Mononuclear cell (primary cell): ENCODE data around the gene MGAT5. TPM values are rescaled to one million over a fixed set of nuclear protein-coding genes. Genes with fewer than 3 reads are reported as not detected.

Experiments used
- H3K27me3 ChIP-seq: 2 replicates; pipeline ENCODE4 v1.6.0; 2011; ENCODE audit warnings: low read length, control low read depth; ENCODE audit not compliant: insufficient read depth
- H3K4me1 ChIP-seq: 2 replicates; pipeline ENCODE4 v1.5.1; 2011; ENCODE audit warnings: mild to moderate bottlenecking, low read length, control low read depth; ENCODE audit not compliant: insufficient read depth
- H3K4me3 ChIP-seq: 2 replicates; pipeline ENCODE4 v1.5.1; 2011; ENCODE audit warnings: mild to moderate bottlenecking, low read length, moderate library complexity
- H3K9me3 ChIP-seq: 2 replicates; pipeline ENCODE4 v1.5.1; 2011; ENCODE audit warnings: low read depth, mild to moderate bottlenecking, control low read depth, low read length
- total RNA-seq: library from RNA; depleted of rRNA; stranded (reverse); fragments of >200 nt; gene quantifications from one replicate; pipeline ENCODE4 v1.2.3, GENCODE V29; 2012

The MGAT5 gene
- total RNA-seq, 1 donor: 41.3 TPM

DNA sequence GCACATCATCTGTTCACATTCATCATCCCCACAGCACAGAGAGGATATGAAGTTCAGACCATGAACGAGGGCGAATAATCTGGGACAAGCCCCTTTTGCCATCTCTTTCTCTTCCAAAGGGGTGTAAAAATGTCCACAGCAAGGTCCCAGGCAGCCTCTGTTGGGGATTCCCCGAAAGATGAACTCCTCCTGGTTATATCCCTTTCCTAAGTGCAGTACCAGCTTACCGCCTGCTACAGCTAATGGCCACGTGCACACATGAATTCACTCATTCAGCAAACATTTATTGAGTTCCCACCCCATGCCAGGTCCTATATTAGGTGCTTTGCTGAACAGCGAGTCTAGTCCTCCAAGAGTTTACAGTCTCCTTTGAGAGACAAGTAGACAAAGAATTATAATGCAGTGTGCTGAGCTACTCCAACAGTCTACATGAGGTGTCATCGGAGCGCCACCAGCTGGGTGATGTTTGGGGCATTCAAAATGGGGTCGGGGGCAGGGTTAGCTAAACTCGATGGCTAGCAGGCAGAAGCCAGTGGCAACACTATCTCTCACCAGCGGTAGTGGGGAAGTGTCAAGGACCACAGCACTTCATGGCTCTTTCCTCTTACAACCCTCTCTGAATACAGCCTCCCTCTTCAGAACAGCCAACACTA lies 236.0 kb downstream of the MGAT5 start:
- Histone ChIP-seq H3K4me1 (no peaks in the 10 kb centered on the region), H3K4me3 (no peak overlapping the region), H3K9me3 (no peaks in the 10 kb centered on the region), H3K27me3 (no peaks in the 10 kb centered on the region)

DNA sequence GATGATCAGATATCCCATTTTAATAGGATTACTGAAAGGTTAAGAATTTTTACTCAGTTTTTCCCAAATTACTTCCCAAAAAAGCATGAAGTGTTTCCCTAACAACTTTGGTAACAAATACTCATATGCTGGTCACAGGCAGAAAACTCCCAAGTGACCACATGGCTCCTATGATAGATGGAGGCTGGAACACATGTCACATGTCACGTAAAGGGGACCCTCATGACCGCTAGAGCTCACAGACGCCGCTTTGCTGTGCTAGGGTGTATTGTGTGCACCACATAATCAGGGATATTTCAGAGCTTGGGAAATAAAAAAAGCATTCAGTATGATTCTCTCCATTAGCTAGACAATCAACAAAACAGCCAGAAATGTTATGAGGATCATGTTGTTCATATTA lies 236.7 kb downstream of the MGAT5 start:
- no peaks in the 10 kb centered on the region for H3K4me1 ChIP-seq
- H3K4me3 ChIP-seq: no peak overlapping the region
- H3K27me3 ChIP-seq: no peaks in the 10 kb centered on the region
- no peaks in the 10 kb centered on the region for H3K9me3 ChIP-seq

DNA sequence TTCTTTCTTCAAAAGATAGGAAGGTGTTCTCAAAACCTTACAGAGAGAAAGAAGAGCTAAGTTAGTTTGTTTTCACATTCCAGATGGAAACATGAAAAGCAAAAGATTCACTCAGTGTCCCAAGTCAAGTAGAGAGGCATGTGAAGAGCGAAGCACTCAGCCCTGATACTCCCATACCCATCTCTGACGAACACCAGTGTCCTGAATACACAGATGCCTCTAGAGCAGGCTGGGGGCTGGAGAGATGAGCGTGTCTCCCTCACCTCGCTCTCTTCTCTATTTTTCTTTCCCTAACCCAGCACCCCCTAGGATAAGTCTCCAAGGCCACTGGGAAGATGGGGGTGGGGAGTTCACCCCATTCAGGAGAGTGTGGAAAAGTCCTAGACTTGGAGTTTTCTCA lies 237.2 kb downstream of the MGAT5 start:
- Histone ChIP-seq H3K4me1 (no peaks in the 10 kb centered on the region), H3K27me3 (no peaks in the 10 kb centered on the region), H3K9me3 (no peaks in the 10 kb centered on the region), H3K4me3 (no peak overlapping the region)

DNA sequence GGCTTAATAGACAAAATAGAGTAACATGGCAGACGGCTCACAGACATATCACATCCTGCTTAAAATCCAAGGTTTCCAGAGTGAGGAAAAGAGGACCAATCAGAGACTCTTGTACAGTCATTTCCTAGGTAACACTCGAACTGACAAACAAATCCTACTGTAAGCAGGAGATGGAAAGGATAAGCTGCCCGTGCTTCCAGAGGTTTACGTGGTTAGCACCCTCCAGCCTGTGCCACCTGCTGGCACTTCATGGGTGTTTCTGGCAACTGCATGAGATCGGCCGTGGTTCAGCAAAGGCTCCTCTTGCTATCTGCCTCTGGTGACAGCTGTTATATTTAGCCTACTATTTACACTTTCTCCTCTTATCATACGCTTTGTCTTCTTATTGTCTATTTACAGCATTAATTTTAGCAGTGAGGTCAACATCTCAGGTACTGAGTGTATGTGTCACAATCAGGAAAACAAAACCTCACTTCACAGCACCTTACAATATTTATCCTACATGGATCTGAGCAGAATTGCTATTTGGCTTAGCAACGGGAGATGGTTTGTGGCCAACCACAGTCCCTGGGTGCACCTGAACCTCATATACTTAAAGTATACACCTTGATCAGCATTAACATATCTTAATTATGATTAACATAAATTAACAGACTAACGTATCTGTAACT lies 238.0 kb downstream of the MGAT5 start:
- H3K4me3 ChIP-seq: no peak overlapping the region
- H3K9me3 ChIP-seq: no peaks in the 10 kb centered on the region
- no peaks in the 10 kb centered on the region for H3K27me3 ChIP-seq
- no peaks in the 10 kb centered on the region for H3K4me1 ChIP-seq

DNA sequence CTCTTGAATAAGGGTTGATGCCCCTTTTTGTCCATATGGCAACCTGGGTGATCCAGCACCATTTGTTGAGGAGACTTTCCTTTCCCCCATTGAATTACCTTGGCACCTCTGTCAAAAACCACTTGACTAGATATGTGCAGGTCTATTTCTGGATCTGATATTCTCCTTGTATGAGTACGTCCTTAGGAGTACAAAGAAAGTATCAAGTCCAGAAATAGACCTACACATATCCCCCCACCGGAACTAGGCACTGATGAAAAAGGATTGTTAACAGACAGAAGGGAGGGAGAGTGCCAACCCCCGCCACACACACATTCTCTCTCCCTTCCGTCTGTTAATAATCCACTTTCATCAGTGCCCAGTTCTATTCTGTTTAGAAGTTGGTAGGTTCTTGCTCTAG lies 239.9 kb downstream of the MGAT5 start:
- Histone ChIP-seq H3K4me1 (no peaks in the 10 kb centered on the region), H3K27me3 (no peaks in the 10 kb centered on the region), H3K9me3 (no peaks in the 10 kb centered on the region), H3K4me3 (no peak overlapping the region)

DNA sequence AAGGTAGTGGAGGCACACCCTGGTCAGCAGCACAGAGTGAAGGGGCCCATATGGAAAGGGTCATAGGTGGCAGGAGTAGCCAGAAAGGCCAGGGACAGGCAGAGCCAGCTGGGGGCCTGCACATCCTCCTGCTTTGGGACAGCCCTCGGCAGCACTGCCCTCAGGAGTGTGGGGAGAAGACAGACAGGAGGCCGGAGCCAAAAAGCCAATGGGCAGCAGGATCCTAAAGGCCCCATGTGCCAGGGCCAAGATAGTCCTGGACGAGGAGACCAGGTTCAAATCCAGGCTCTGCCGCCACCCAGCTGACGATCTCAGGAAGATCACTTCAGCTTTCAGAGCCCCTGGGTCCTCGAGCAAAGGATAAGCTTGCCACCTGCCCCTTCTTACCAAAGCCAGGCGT lies 244.8 kb downstream of the MGAT5 start:
- no peak overlapping the region for H3K4me3 ChIP-seq
- H3K4me1 ChIP-seq: no peaks in the 10 kb centered on the region
- no peaks in the 10 kb centered on the region for H3K9me3 ChIP-seq
- H3K27me3 ChIP-seq: no peaks in the 10 kb centered on the region

DNA sequence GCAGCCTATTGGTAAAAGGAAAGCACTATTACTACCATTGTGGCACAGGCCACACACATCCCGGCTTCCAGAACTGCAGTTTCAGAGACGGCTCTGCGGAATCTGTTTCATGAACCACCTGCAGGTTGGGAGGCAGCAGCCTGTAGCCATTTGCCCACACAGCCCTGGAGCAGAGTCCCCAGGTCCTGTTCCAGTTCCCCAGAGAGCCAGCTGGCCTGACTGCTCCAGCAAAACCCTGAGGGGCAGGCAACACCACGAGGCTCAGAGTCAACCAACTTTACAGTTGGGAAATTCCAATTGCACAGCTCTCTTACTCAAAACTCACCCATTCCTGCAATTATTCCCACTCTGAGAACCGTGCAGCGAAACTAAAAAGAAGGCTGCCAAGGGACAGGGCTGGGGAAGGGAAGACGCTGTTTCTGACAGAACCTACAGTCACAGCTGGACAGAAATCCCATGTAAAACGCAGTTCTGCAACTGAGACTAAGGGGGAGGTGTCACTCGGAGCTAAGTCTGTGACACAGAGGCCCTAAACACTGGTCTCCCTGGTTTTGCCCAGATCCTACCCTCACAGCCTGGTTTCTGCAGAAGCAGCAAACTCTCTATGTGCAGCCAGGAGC lies 245.5 kb downstream of the MGAT5 start:
- Histone ChIP-seq H3K27me3 (no peaks in the 10 kb centered on the region), H3K9me3 (no peaks in the 10 kb centered on the region), H3K4me1 (no peaks in the 10 kb centered on the region), H3K4me3 (no peak overlapping the region)

DNA sequence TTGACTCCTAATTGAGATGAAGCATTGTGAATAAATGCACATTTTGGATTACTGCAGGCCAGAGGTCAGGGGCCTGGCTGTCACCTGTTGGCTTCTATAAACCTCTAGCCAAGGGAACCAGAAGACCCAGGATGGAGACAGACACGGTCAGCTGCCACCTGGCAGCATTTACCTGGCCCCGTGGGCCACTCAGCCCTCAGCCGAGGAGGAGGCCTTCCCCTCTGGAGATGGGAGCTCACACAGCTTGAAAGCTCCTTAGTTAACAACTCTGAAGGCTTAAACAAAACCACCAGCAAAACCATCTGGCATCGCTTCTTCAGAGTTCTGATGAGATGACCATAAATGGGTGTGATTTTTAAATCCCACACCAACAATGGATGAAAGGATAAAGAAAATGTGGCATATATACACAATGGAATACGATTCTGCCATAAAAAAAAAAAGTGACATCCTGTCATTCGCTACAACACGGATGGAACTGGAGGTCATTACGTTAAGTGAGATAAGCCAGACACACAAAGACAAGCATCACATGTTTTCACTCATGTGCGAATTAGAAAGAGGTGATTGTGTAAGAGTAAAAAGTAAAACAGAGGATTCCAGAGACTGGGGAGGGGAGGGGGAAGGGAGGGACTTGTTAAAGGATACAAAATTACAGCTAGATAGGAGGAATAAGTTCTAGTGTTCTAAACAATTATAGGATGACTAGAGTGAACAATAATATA lies 246.5 kb downstream of the MGAT5 start:
- Histone ChIP-seq H3K9me3 (no peaks in the 10 kb centered on the region), H3K4me1 (no peaks in the 10 kb centered on the region), H3K4me3 (no peak overlapping the region), H3K27me3 (no peaks in the 10 kb centered on the region)

DNA sequence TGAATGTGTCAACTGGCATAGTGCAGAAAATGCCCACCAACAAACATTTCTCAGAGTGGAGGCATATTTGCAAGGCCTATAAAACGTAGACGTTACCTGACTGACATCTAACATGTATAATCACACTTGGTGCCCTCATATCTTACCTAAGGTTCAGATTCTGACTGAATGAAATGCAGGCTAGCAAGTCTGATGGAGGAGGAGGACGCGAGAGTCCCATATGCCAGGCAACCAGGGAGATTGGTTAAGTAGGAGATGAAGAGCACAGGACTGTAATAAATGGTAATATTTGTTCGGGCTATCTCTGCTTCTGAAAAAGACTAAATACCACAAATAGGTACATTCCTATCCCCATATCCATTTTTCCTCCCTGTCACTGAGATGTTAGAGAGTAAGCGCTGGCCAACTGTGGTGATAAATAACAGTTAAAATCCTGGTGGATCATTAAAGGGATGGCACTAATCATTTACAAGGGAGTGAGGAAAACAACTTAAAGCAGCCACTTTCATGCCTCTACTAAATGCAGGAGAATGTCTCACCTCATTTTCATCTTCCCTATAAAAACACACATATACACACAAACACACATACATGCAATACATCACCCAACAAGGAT lies 247.7 kb downstream of the MGAT5 start:
- H3K4me1 ChIP-seq: no peaks in the 10 kb centered on the region
- H3K27me3 ChIP-seq: no peaks in the 10 kb centered on the region
- no peak overlapping the region for H3K4me3 ChIP-seq
- H3K9me3 ChIP-seq: no peaks in the 10 kb centered on the region

DNA sequence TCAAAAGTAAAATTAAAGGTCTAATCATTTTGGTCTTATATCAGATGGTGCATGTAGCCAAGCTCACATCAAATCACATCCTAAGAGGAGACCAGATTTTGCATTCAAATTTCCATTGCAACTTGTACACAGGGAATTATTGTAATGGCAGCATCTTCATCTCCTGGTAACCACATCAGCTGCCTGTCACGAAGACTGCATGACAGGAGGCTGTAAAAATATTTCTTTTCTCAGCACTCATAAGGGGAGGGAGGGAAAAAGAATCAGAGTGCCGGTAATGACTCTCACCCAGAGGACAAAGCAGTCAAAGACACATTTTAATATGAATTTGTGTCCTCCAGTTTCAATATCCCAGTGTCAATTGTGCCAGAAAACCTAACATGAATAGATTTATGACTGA lies 248.2 kb downstream of the MGAT5 start:
- Histone ChIP-seq H3K4me3 (no peak overlapping the region), H3K9me3 (no peaks in the 10 kb centered on the region), H3K27me3 (no peaks in the 10 kb centered on the region), H3K4me1 (no peaks in the 10 kb centered on the region)
